Stimulated activated CD4-positive, alpha-beta T cell treated with anti-CD3 and anti-CD28 coated beads, Interleukin-1b, Interleukin-23, amount 100 ng/mL, for 4 hours (primary cell): Measurements from ENCODE around the gene RGS19.

ENCODE experiments used
- DNase-seq, 2 donors: peaks; one replicate each; pipeline ENCODE4 v3.0.0-alpha.2; 2020; ENCODE audit warnings: low read depth in 2 of 2

RGS19 gene

GRCh38 chr20:64035933-64036345, 43.4 kb downstream of the RGS19 start, which contains the start of gene C20orf204:
TSS of gene C20orf204 (plus strand) at chr20:64036182. CDS start at chr20:64036324, 142 bp downstream.
- DNase-seq = no peak

GRCh38 chr20:64035066-64035932, 44.0 kb downstream of the RGS19 start:
- no peak for DNase-seq

GRCh38 chr20:64033981-64034493, 45.3 kb downstream of the RGS19 start:
- no peak for DNase-seq

- DNase-seq = no peak
These were observed 46.4 kb downstream of the RGS19 start for GRCh38 chr20:64032706-64033624.

- no peak for DNase-seq
These were observed 47.5 kb downstream of the RGS19 start for GRCh38 chr20:64031822-64032314.

- DNase-seq = no peak
These were observed 48.8 kb downstream of the RGS19 start for GRCh38 chr20:64030371-64031134.

GRCh38 chr20:64029293-64030117, 49.8 kb downstream of the RGS19 start:
- no peak for DNase-seq

GRCh38 chr20:64027981-64028685, 51.2 kb downstream of the RGS19 start:
- no peak for DNase-seq

GRCh38 chr20:64025826-64026412, 53.4 kb downstream of the RGS19 start:
- DNase-seq = no peak

- DNase-seq = no peak
These were observed 54.1 kb downstream of the RGS19 start for GRCh38 chr20:64025101-64025825.

- no peak for DNase-seq
These were observed 55.0 kb downstream of the RGS19 start for GRCh38 chr20:64024141-64024990.

GRCh38 chr20:64023361-64024140, 55.8 kb downstream of the RGS19 start:
- no peak for DNase-seq
